ENCODE measurements around the gene TFPI.

Gene TFPI

DNA sequence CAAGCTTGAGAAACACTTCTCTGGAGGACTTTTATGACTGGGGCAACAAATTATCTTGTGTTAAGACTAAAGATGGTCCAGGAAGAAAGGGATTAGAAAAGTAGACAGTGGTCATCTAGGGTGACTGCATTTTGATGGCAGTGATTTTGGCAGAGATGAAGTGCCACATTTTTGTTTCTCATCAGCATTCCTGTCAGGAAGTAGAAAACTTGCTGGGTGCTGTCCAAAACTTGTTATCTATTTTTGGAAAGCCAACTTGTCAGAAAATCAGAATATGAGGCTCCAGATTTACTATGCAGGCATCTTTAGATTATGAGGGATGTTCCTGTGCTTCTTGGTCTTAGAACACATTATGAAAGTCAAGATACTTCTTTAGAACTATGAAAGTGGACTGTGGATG is 77.2 kb downstream of the TFPI start:
- Histone ChIP-seq H3K36me3 (ENCODE audit: control insufficient read depth in 4 of 4, insufficient read depth in 4 of 4, low read length in 3 of 4) (peaks cover 0 to 26% (median 10%) of the 10 kb centered on the region in 4 experiments), H3K27ac (ENCODE audit: insufficient read depth in 1 of 2, low read depth in 1 of 2, low read length in 2 of 2, poor library complexity in 1 of 2, severe bottlenecking in 2 of 2) (no peak overlapping the region), H3K4me3 (ENCODE audit: control insufficient read depth in 1 of 7, extremely low read depth in 1 of 7, insufficient read depth in 4 of 7, low read depth in 2 of 7, low read length in 6 of 7) (no peak overlapping the region), H3K4me1 (ENCODE audit: control extremely low read depth in 1 of 4, control insufficient read depth in 4 of 4, insufficient read depth in 4 of 4, low read length in 3 of 4) (peaks cover 7 to 14% (median 9%) of the 10 kb centered on the region in 4 experiments), H3K9me3 (ENCODE audit: control extremely low read depth in 1 of 5, control insufficient read depth in 4 of 5, insufficient read depth in 2 of 5, low read depth in 1 of 5, low read length in 4 of 5) (no peaks in the 10 kb centered on the region), H3K27me3 (replicated peaks in 2 of 5; ENCODE audit: control insufficient read depth in 4 of 5, insufficient read depth in 5 of 5, low read length in 4 of 5) (no peaks in the 10 kb centered on the region)
- CTCF ChIA-PET = interaction anchor here (1.0 to 1.8 kb wide), 2 partner anchors 25 to 574 kb away, joined by 3 to 4 read pairs; no protein-coding TSS in a partner anchor
- no peak for DNase-seq
- POLR2A ChIA-PET = no interaction called here

DNA sequence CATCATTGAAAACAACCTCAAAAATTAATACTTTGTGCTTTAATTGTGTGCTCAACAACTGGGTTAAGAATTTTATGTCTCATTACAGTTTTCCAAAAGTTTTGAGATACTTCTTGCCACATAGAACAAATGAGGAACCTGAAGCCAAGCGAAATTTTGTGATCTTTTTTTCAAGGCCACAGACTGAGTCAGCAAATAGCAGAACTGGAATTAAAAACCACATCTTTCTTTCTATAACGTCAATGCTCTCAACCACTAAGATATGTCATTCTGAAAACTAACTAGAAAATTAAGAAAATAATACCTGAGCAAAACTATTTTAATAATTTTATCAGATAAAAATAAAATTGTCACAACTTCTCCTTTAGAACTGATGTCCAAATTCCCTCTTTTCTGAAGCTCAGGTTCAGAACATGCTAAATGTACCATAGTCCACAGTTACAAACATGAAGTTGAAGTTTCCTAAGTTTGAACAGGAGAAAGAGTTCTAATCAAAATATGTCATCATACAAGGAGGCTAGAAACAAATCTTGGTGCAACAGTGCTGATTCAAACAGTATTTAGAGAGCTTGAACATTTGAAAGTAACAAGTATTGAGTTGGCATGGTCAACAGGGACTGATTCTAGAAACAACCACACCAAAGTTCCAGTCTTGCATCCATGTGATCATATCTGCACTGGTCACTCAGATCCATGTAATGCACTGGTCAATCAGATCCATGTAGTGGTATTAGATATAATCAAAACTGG is 78.6 kb downstream of the TFPI start:
- WGBS (ENCODE audit: insufficient coverage) = 0% methylated on average over 1 of the region's 2 CpGs
- CTCF ChIA-PET = interaction anchor here (0.8 to 1.8 kb wide), 3 partner anchors 24 to 572 kb away, joined by 4 read pairs; partner anchors contain the start of gene CALCRL
- peak; percentile 78 to 94 (median 92) for DNase-seq
- peaks cover 7 to 14% (median 10%) of the 10 kb centered on the region in 4 experiments for H3K4me1 ChIP-seq (ENCODE audit: control extremely low read depth in 1 of 4, control insufficient read depth in 4 of 4, insufficient read depth in 4 of 4, low read length in 3 of 4)
- no peaks in the 10 kb centered on the region for H3K27me3 ChIP-seq (replicated peaks in 2 of 5; ENCODE audit: control insufficient read depth in 4 of 5, insufficient read depth in 5 of 5, low read length in 4 of 5)
- H3K9me3 ChIP-seq (ENCODE audit: control extremely low read depth in 1 of 5, control insufficient read depth in 4 of 5, insufficient read depth in 2 of 5, low read depth in 1 of 5, low read length in 4 of 5) = no peaks in the 10 kb centered on the region
- peak overlapping the region in 1 of 2 experiments; percentile 40 for H3K27ac ChIP-seq (ENCODE audit: insufficient read depth in 1 of 2, low read depth in 1 of 2, low read length in 2 of 2, poor library complexity in 1 of 2, severe bottlenecking in 2 of 2)
- peaks cover under 1 to 24% (median 9%) of the 10 kb centered on the region in 4 experiments for H3K36me3 ChIP-seq (ENCODE audit: control insufficient read depth in 4 of 4, insufficient read depth in 4 of 4, low read length in 3 of 4)
- H3K4me3 ChIP-seq (ENCODE audit: control insufficient read depth in 1 of 7, extremely low read depth in 1 of 7, insufficient read depth in 4 of 7, low read depth in 2 of 7, low read length in 6 of 7) = no peak overlapping the region
- POLR2A ChIA-PET = no interaction called here

DNA sequence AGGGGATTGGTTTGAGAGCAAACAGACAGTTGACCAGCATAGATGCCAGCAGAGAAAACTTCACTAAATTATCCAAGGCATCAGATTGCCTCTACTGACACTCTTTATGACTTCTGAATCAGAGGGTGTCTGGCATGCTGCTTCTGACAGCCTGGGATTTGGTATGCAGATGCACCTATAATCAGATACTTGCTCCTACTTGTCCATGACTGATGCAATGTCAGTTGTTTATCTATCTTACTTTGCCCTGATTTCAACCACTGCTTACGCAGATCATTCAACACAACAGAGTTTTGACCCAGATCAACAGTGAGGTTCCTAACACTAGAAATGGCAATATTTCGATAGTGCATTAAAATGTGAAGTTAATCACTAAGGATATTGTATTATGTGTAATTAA is 83.5 kb downstream of the TFPI start:
- Histone ChIP-seq H3K9me3 (ENCODE audit: control extremely low read depth in 1 of 5, control insufficient read depth in 4 of 5, insufficient read depth in 2 of 5, low read depth in 1 of 5, low read length in 4 of 5) (no peaks in the 10 kb centered on the region), H3K27me3 (replicated peaks in 2 of 5; ENCODE audit: control insufficient read depth in 4 of 5, insufficient read depth in 5 of 5, low read length in 4 of 5) (no peaks in the 10 kb centered on the region), H3K4me3 (ENCODE audit: control insufficient read depth in 1 of 7, extremely low read depth in 1 of 7, insufficient read depth in 4 of 7, low read depth in 2 of 7, low read length in 6 of 7) (no peak overlapping the region), H3K36me3 (ENCODE audit: control insufficient read depth in 4 of 4, insufficient read depth in 4 of 4, low read length in 3 of 4) (peaks cover 0 to 13% (median 4%) of the 10 kb centered on the region in 4 experiments), H3K27ac (ENCODE audit: insufficient read depth in 1 of 2, low read depth in 1 of 2, low read length in 2 of 2, poor library complexity in 1 of 2, severe bottlenecking in 2 of 2) (no peak overlapping the region), H3K4me1 (ENCODE audit: control extremely low read depth in 1 of 4, control insufficient read depth in 4 of 4, insufficient read depth in 4 of 4, low read length in 3 of 4) (peaks cover under 1 to 12% (median 7%) of the 10 kb centered on the region in 4 experiments)
- POLR2A ChIA-PET = no interaction called here
- CTCF ChIA-PET = interaction anchor here (0.6 to 0.8 kb wide), 2 partner anchors 148 to 1029 kb away, joined by 3 read pairs; no protein-coding TSS in a partner anchor
- DNase-seq = no peak
- no CpG with 5 or more reads among the region's 2 CpGs for WGBS (ENCODE audit: insufficient coverage)

DNA sequence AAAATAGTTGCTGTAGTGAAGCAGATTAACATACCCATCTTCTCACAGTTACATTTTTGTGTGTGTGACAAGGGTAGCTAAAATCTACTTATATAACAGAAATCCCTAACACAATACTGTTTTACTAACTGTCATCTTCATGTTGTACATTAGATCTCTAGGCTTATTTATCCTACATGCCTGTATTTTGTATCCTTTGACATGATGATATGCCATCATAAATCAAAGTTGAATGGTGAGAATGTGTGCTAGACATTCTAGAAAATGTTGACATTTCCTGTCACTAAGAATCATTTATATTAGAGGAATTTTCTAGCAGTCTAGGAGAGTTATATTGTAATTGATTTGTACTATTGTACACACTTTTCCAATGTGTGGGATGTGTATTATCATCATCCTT is 84.7 kb downstream of the TFPI start:
- H3K9me3 ChIP-seq (ENCODE audit: control extremely low read depth in 1 of 5, control insufficient read depth in 4 of 5, insufficient read depth in 2 of 5, low read depth in 1 of 5, low read length in 4 of 5) = no peaks in the 10 kb centered on the region
- CTCF ChIA-PET = no interaction called here

DNA sequence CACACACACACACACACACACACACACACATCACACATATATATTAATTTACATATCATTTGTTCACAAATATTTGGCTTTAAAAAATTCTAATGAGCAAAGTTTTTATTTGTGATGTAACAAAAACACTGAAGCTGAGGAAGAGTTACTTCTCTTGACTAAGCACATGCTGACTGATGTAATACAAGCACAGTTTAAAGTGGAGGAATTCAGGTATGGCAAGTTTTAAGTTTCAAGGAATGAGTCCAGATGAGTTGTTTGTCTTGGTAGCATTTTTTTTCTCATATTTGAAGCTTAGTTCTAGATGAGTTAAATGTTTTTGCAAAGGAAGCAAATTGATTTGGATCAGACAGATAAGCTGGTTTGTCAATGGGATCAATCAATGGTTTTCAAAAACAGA is 86.0 kb downstream of the TFPI start:
- no peaks in the 10 kb centered on the region for H3K27me3 ChIP-seq (replicated peaks in 2 of 5; ENCODE audit: control insufficient read depth in 4 of 5, insufficient read depth in 5 of 5, low read length in 4 of 5)
- H3K4me3 ChIP-seq (ENCODE audit: control insufficient read depth in 1 of 7, extremely low read depth in 1 of 7, insufficient read depth in 4 of 7, low read depth in 2 of 7, low read length in 6 of 7) = no peak overlapping the region
- no peak overlapping the region for H3K27ac ChIP-seq (ENCODE audit: insufficient read depth in 1 of 2, low read depth in 1 of 2, low read length in 2 of 2, poor library complexity in 1 of 2, severe bottlenecking in 2 of 2)
- peaks cover 0 to 11% (median 5%) of the 10 kb centered on the region in 4 experiments for H3K36me3 ChIP-seq (ENCODE audit: control insufficient read depth in 4 of 4, insufficient read depth in 4 of 4, low read length in 3 of 4)
- CTCF ChIA-PET = interaction anchor here (0.7 to 1.4 kb wide), 2 partner anchors 11 to 16 kb away, joined by 3 to 7 read pairs; no protein-coding TSS in a partner anchor
- POLR2A ChIA-PET = no interaction called here
- no peaks in the 10 kb centered on the region for H3K9me3 ChIP-seq (ENCODE audit: control extremely low read depth in 1 of 5, control insufficient read depth in 4 of 5, insufficient read depth in 2 of 5, low read depth in 1 of 5, low read length in 4 of 5)
- peaks cover 0 to 7% (median 2%) of the 10 kb centered on the region in 4 experiments for H3K4me1 ChIP-seq (ENCODE audit: control extremely low read depth in 1 of 4, control insufficient read depth in 4 of 4, insufficient read depth in 4 of 4, low read length in 3 of 4)
- DNase-seq = no peak

More for the DNA sequence above, 84.7 kb downstream of the TFPI start:
- Histone ChIP-seq H3K4me1 (ENCODE audit: control extremely low read depth in 1 of 4, control insufficient read depth in 4 of 4, insufficient read depth in 4 of 4, low read length in 3 of 4) (peaks cover 0 to 7% (median 2%) of the 10 kb centered on the region in 4 experiments), H3K27me3 (replicated peaks in 2 of 5; ENCODE audit: control insufficient read depth in 4 of 5, insufficient read depth in 5 of 5, low read length in 4 of 5) (no peaks in the 10 kb centered on the region), H3K4me3 (ENCODE audit: control insufficient read depth in 1 of 7, extremely low read depth in 1 of 7, insufficient read depth in 4 of 7, low read depth in 2 of 7, low read length in 6 of 7) (no peak overlapping the region), H3K27ac (ENCODE audit: insufficient read depth in 1 of 2, low read depth in 1 of 2, low read length in 2 of 2, poor library complexity in 1 of 2, severe bottlenecking in 2 of 2) (no peak overlapping the region), H3K36me3 (ENCODE audit: control insufficient read depth in 4 of 4, insufficient read depth in 4 of 4, low read length in 3 of 4) (peaks cover 0 to 13% (median 5%) of the 10 kb centered on the region in 4 experiments)
- POLR2A ChIA-PET = no interaction called here
- DNase-seq = no peak

DNA sequence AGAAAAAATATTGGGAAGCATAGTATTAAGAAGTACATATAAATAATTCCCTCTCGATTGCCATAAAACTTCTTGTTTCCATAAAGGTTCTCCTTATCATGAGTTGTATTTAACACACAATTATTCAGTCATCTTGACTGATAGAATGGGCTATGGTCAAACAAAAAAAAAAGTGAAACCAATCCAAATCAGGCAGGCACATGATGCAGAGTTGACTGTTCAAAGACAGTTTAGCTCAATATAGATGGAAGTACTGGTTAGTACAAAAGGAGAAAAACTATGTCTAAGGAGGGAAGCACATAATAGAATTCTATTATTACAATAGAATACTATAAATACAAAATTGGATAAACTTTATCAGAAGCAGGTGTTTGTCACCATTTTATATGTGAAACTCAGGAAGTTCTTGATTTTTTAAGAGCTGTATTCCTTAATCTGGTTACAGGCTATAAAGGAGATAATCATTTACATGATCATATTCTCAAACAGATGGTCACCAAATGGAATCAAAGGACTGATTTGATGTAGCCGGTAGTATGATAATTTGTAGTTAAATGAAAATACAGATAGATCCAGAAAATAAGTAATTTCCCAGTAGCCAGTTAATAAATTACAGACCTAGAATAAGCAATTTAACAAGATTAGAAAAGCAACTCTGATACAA is 88.0 kb downstream of the TFPI start:
- CTCF ChIA-PET = no interaction called here
- POLR2A ChIA-PET = no interaction called here

DNA sequence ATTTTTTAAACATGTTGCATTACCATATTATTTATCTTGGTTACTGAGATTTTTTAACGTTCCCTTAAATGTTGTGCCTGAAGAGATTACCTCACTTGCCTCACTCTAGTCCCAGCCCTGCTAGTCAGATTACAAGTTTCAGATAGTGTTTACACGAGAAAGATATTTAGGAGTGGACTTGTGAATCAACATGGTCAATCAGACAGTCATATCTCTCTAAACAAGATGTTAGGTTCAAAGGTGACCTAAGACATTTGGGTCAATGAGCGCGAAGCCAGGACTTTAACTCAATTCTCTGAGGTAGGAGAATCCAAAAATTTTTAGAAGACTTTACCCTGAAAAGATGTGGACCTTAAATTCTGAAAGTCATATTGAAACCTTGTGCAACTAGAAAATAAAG is 91.4 kb downstream of the TFPI start:
- ChIA-PET POLR2A (no interaction called here), CTCF (no interaction called here)
- Histone ChIP-seq H3K27me3 (replicated peaks in 2 of 5; ENCODE audit: control insufficient read depth in 4 of 5, insufficient read depth in 5 of 5, low read length in 4 of 5) (no peaks in the 10 kb centered on the region), H3K27ac (ENCODE audit: insufficient read depth in 1 of 2, low read depth in 1 of 2, low read length in 2 of 2, poor library complexity in 1 of 2, severe bottlenecking in 2 of 2) (no peak overlapping the region), H3K4me3 (ENCODE audit: control insufficient read depth in 1 of 7, extremely low read depth in 1 of 7, insufficient read depth in 4 of 7, low read depth in 2 of 7, low read length in 6 of 7) (no peak overlapping the region), H3K4me1 (ENCODE audit: control extremely low read depth in 1 of 4, control insufficient read depth in 4 of 4, insufficient read depth in 4 of 4, low read length in 3 of 4) (peaks cover 3 to 15% (median 9%) of the 10 kb centered on the region in 4 experiments), H3K36me3 (ENCODE audit: control insufficient read depth in 4 of 4, insufficient read depth in 4 of 4, low read length in 3 of 4) (peaks cover 0 to 6% (median 2%) of the 10 kb centered on the region in 4 experiments), H3K9me3 (ENCODE audit: control extremely low read depth in 1 of 5, control insufficient read depth in 4 of 5, insufficient read depth in 2 of 5, low read depth in 1 of 5, low read length in 4 of 5) (peaks cover 0 to 4% (median 0%) of the 10 kb centered on the region in 5 experiments)
- 67% methylated on average over 3 of the region's 4 CpGs for WGBS (ENCODE audit: insufficient coverage)
- no peak for DNase-seq

More for the DNA sequence above, 88.0 kb downstream of the TFPI start:
- Histone ChIP-seq H3K4me1 (ENCODE audit: control extremely low read depth in 1 of 4, control insufficient read depth in 4 of 4, insufficient read depth in 4 of 4, low read length in 3 of 4) (peaks cover 0 to 7% (median 2%) of the 10 kb centered on the region in 4 experiments), H3K36me3 (ENCODE audit: control insufficient read depth in 4 of 4, insufficient read depth in 4 of 4, low read length in 3 of 4) (peaks cover 0 to 9% (median 5%) of the 10 kb centered on the region in 4 experiments), H3K9me3 (ENCODE audit: control extremely low read depth in 1 of 5, control insufficient read depth in 4 of 5, insufficient read depth in 2 of 5, low read depth in 1 of 5, low read length in 4 of 5) (peaks cover 0 to 4% (median 0%) of the 10 kb centered on the region in 5 experiments), H3K27me3 (replicated peaks in 2 of 5; ENCODE audit: control insufficient read depth in 4 of 5, insufficient read depth in 5 of 5, low read length in 4 of 5) (no peaks in the 10 kb centered on the region), H3K4me3 (ENCODE audit: control insufficient read depth in 1 of 7, extremely low read depth in 1 of 7, insufficient read depth in 4 of 7, low read depth in 2 of 7, low read length in 6 of 7) (no peak overlapping the region), H3K27ac (ENCODE audit: insufficient read depth in 1 of 2, low read depth in 1 of 2, low read length in 2 of 2, poor library complexity in 1 of 2, severe bottlenecking in 2 of 2) (no peak overlapping the region)
- no CpG with 5 or more reads among the region's 2 CpGs for WGBS (ENCODE audit: insufficient coverage)
- no peak for DNase-seq
